ENCODE measurements around the gene ZNF66. TPM values are rescaled to one million over a fixed set of nuclear protein-coding genes. Genes with fewer than 3 reads are reported as not detected.
"Not testable (repeated sequence)": the region's sequence is repeated elsewhere in the genome, so short reads cannot be mapped to it uniquely, and the experiment has no call there.

The ZNF66 gene
- 6.4 TPM for total RNA-seq

GRCh38 chr19:20776083-20777076 lies at the start of gene ZNF66:
Gene ZNF66, plus strand, starts transcription at chr19:20776304. Its CDS starts 144 bp downstream, at chr19:20776448.
- intact Hi-C loops (cut with DNase I): no loop called here
- Histone ChIP-seq H3K36me3 (no peaks in the 10 kb centered on the region), H3K27ac (no peak within 1 kb of the TSS), H3K9me3 (no peaks in the 10 kb centered on the region), H3K4me1 (no peaks in the 10 kb centered on the region), H3K27me3 (no peaks in the 10 kb centered on the region), H3K4me3 (peak within 1 kb of the TSS; percentile 71 to 77)
- no peak for TF ChIP-seq CTCF (IDR thresholded peaks at IDR 0.05)
- TF ChIP-seq POLR2AphosphoS5 (IDR thresholded peaks at IDR 0.05; ENCODE audit: insufficient read depth in 1 of 2, low read depth in 1 of 2): peak; percentile 77 to 88
- TF ChIP-seq POLR2A (IDR thresholded peaks at IDR 0.05): peak in 1 of 2 donors; percentile 33
- peak; percentile 97 to 98 for DNase-seq (ENCODE audit: extremely low spot score in 2 of 2)

DNA sequence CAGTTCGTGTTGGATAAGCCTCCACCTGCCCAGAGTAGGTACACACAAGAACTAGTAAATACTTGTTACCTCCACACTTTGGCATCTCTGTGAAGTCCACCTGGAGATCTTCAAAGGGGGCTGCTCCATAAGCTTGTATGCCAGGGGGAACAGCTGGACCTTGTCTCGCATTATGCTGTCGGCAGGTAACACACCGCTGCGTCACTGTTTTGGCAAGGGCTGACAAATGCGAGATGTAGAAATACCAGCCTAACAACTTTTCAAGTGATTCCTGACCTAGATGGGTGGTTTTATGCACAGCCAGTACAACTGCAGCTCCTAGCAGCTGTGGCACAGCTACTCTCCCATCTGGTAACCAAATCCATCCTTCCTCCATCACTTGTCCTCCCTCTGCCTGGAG lies 25.9 kb upstream of the ZNF66 start:
- H3K4me3 ChIP-seq, H3K36me3 ChIP-seq: not testable (repeated sequence)

GRCh38 chr19:20752291-20752690 lies 23.8 kb upstream of the ZNF66 start:
- H3K36me3 ChIP-seq; DNase-seq (ENCODE audit: extremely low spot score in 2 of 2); H3K27me3 ChIP-seq; H3K4me3 ChIP-seq; H3K27ac ChIP-seq; intact Hi-C loops (cut with DNase I); H3K9me3 ChIP-seq; H3K4me1 ChIP-seq: not testable (repeated sequence)

More for the DNA sequence above, 25.9 kb upstream of the ZNF66 start:
- H3K27ac ChIP-seq; H3K9me3 ChIP-seq; H3K4me1 ChIP-seq; intact Hi-C loops (cut with DNase I); H3K27me3 ChIP-seq; DNase-seq (ENCODE audit: extremely low spot score in 2 of 2): not testable (repeated sequence)

- H3K27me3 ChIP-seq; H3K4me1 ChIP-seq; H3K9me3 ChIP-seq; DNase-seq (ENCODE audit: extremely low spot score in 2 of 2); H3K4me3 ChIP-seq; intact Hi-C loops (cut with DNase I); H3K36me3 ChIP-seq; H3K27ac ChIP-seq: not testable (repeated sequence)
These were observed 6.8 kb upstream of the ZNF66 start for GRCh38 chr19:20769225-20769736.

DNA sequence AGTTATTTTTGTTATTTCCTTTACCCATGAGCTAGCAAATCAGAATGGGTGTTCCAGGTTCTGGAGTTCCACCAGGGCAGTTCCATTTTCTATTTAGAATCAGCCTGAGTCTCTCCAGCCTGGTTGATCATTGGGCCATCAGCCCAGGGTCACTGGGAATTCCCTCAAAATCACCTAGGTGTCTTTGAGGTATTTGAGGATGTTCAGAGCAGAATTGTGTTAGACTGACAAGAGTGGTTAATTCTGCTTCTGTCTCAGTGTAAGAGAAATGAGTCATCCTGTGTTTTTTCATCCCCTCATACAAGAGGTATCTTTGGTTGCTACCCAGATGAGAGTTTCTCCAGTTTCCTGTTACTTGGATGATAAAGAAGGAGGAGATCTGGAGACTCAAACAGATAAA lies 11.7 kb downstream of the ZNF66 start:
- TF ChIP-seq POLR2A (IDR thresholded peaks at IDR 0.05): no peak
- Histone ChIP-seq H3K27me3 (no peaks in the 10 kb centered on the region), H3K4me1 (no peaks in the 10 kb centered on the region), H3K27ac (no peak overlapping the region), H3K36me3 (peaks cover 0 to 16% of the 10 kb centered on the region in 2 donors), H3K9me3 (no peaks in the 10 kb centered on the region), H3K4me3 (no peak overlapping the region)
- no peak for DNase-seq (ENCODE audit: extremely low spot score in 2 of 2)
- intact Hi-C loops (cut with DNase I): no loop called here

DNA sequence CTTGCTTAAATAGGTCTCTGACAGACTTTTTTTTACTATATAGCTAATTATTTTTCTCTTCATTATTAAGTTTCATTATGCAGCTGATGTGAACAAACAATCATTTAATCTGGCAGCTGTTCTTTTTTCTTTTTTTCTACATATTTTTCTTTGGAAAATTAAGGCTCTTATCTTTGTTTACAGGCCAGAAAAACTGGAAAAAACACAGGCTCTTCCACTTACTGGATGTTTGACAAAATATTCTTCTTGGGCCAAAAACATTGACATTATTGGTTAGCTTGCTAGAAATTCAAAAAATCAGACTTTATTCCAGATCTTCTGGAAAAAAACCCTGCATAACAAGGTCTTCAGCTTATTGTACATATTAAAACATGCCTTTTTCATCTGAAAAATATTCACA lies 15.7 kb downstream of the ZNF66 start:
- no peak overlapping the region for H3K4me3 ChIP-seq
- no peaks in the 10 kb centered on the region for H3K27me3 ChIP-seq
- intact Hi-C loops (cut with DNase I): no loop called here
- no peaks in the 10 kb centered on the region for H3K9me3 ChIP-seq
- no peaks in the 10 kb centered on the region for H3K4me1 ChIP-seq
- H3K27ac ChIP-seq: no peak overlapping the region
- TF ChIP-seq POLR2AphosphoS5 (IDR thresholded peaks at IDR 0.05; ENCODE audit: insufficient read depth in 1 of 2, low read depth in 1 of 2) (no peak), POLR2A (IDR thresholded peaks at IDR 0.05) (no peak), CTCF (IDR thresholded peaks at IDR 0.05) (no peak)
- H3K36me3 ChIP-seq: peaks cover 0 to 27% of the 10 kb centered on the region in 2 donors
- DNase-seq (ENCODE audit: extremely low spot score in 2 of 2): no peak

GRCh38 chr19:20806311-20807262 lies 30.5 kb downstream of the ZNF66 start:
- H3K4me3 ChIP-seq; H3K27ac ChIP-seq; intact Hi-C loops (cut with DNase I); H3K27me3 ChIP-seq; DNase-seq (ENCODE audit: extremely low spot score in 2 of 2); H3K4me1 ChIP-seq: not testable (repeated sequence)
- H3K36me3 ChIP-seq: peaks cover 0 to 48% of the 10 kb centered on the region in 2 donors
- H3K9me3 ChIP-seq: peaks cover 39% of the 10 kb centered on the region

Measured in vagina (tissue), 2 donors.